HG03521 (cell line): ENCODE results near the gene FGGY.

Source experiments
- ATAC-seq: cut with Tn5 transposase; IDR thresholded peaks from one replicate; pipeline ENCODE4 v1.9.1; 2021; ENCODE audit warnings: mild to moderate bottlenecking, moderate library complexity; ENCODE audit not compliant: unreplicated experiment

The FGGY gene

DNA sequence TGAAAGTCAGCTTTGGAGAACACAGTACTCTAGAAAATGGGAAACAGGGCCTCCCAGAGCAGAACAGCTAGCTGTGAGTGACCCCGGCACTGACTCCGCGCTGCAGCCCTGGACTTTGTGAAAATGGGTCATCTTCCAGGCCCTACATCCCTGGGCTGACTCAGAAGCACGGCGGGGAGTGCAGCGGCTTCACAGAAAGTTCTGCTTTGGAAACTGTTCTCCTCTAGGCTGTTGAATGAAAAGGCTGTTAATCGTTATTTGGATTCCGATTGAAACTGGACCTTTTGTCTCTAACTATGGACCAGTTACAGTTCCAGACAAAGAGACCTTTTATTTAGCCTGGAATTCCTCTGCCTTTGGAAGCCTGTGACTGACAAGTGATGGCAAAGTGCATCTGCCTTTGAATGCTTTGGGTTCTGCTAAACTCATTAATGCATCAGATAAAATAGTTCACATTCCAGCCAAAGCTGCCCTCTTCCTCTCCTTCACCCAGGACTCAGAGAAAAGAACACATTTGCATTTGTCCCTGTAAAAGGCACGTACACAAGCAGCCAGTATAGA, 372.9 kb downstream of the FGGY start:
- no peak for ATAC-seq

DNA sequence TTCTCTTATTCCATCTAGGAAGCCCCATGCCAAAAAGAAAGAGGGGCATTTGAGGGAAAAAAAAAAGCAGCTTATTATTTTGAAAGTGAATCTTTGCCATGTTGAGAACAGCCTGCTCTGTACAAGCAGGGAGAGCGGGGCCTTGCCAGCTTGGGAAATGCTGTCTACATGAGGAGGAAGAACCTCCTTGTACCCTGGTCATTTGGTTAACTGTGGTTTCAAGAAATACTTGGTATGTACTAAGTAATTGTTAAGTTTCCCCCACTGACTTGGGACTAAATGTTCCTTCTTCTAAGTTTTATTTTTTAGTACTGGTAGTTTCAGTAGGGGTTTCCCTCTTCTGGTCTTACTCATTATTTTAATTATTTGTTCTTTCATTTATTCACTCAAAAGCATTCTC, 373.8 kb downstream of the FGGY start:
- no peak for ATAC-seq

DNA sequence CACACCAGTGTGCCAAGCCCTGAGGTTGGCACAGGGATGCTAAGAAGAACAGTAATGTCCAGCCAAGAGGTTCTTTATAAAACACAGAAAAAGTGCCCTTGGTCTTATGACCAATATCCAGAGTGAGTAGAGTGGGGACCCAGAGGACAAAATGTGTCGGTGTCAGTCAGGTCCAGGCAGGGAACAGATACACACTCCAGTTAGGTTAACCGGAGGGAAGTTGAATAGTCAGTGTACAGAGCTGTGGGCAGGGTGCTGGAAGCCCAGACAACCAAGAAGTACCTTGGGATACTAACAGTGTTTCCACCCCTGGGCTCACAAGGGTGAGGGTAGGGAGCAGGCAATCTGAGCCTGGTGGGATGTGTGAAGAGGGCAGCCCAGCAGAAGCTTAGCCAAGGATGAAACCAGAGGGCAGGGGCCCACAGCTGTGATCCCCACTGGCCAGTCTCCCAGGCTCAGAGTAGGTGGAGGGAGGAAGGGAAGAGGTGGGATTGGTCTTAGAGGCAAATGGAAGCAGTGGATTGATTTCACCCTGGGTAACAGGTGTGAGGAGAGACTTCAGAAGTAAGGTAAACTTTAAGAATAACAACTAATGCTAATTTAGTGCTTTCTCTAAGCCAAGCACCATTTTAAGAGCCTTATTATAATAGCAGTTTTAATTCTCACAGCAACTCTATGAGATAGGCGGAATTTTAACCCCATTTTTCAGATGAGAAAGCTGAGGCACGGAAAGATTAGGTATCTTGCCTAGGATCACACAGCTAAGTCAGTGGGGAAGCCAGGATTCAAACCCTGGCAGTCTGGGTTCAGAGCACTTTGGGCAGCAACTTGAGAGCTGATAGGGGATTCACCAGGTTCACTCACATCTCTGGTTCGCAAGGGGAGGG, 374.4 kb downstream of the FGGY start:
- ATAC-seq: no peak

DNA sequence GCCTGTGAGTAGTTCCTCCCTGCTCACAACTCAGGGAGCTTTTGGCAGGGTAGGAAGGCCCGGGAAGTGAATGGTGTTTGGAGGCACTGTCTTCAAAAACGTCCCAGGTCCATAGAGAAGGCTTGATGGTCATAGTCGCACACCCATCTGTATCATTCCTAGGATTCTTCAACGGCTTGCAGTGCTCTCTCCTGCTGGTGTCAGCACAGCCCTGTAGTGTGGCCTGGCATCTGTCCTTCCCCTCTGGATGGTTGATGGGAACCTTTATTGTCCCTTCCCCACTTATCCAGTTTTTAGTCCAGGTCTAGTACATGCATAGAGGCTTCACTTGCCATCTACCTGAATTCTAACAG, 375.0 kb downstream of the FGGY start:
- ATAC-seq: no peak

DNA sequence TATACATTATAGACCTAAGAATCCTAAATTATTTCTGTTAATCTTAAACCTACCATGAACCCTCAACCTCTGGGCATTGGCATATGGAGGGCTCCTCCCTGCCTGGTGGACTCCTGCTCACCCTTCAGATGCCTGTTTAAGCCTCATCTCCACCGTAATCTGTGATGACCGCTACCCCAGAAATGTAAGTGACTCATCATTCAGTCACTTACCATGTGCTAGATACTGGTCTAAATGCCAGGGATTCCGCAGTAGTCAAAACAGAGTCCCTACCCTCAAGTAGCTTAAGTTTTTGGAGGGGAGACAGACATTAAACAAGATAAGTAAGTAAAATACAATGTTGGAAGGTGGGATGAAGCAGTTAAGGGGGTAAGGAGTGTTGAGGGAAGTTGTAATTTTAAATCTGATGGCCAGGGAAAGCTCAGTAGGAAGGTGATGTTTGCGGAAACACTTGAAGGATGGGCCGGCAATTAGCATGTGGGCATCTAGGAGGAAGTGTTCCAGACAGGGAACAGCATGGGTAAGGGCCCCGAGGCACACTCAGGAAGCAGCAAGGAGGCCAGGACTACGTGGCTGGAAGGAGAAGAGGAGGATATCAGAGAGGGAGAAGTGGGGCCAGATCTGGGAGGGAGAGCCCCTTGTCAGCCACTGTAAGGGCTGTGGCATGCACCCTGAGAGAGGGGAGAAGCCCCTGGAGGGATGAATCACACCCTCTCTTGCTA, 376.1 kb downstream of the FGGY start:
- no peak for ATAC-seq

DNA sequence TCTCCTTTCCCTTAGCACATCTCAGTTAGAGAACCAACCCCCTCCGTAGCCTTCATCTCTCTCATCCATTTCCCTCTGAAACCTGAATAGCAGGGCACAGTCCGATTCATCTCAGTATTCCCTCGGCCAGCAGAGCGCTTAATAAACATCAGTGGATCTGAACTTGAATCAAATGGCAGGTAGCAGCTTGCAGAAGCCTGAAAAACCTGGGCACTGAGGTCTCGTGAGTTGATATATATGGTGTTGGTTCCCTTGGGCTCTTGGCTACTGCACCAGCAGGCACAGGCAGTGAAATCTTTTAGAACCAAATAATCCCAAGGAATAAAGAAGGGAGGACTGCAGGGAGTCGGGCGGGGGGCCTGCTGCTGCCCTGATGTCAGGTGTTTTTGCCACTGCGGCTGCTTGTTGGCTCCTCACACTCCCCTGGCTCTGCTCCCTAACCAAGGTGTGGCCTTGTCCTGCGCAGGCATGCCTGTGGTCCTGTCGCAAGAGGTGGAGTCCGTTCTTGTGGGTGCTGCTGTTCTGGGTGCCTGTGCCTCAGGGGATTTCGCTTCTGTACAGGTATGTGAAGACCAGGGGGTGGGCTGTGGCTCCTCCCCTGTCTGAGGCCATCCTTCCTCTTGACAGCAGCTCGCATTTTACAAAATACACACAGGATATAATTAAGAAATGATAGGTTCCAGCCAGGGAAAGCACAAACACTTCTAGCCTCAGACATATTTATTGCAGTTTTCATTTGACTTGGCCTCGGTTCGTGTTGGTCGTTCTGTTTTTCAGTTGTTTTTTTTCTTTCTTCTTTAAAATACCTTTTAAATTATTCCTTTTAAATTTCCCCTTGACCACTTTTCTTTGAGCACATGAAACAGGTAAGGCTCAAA, 376.9 kb downstream of the FGGY start:
- ATAC-seq: no peak

DNA sequence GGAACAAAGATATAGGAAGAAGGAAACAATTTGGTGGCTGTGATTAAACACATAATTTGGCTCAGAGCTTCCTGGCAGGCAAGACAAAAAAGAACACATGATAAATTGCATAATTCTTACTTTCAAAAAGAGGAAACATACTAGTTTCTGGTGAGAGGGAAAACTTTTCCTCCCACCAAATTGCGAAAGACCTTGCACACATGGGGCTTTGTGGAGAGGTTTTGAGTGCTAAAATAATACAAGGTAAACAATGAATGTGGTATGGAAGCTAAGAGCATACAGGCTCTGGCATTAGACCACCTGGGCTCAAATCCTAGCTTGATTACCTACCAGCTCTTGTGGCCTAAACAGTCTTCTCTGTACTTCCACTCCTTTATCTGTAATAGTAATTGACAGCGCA, 377.7 kb downstream of the FGGY start:
- ATAC-seq: no peak

DNA sequence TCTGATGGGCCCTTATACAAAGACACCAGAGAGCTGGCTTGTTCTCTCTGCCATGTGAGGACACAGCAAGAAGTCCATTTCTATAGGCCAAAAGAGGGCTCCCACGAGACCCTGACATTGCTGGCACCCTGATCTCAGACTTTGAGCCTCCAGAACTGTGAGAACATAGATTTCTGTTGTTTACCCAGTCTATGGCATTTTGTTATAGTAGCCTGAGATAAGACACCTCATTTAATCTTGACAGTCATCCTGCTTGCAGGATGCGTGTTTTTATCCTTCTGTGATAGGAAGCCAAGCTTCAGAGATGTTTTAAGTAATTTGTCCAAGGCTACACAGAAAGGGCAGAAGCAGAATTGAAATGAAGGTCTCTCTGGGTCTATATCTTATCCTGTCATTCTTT, 379.0 kb downstream of the FGGY start:
- no peak for ATAC-seq

DNA sequence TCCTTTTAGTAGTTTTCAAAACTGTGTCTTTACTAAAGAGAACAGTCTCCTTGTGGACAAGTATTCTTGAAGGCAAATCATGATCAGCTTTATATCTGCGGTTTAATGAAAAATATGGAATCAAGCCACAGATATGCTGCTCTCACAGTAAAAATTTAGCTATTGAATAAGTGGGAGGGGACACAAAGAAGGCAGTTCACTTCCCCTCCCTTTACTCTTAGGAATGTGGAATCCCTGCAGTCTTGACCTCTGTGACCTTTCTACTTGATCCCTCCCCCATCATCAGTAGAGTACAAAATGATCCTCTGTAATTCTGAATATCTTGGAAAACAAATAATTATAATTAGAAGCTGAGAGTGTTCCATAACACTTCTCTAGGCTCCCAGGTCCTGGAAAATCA, 381.1 kb downstream of the FGGY start:
- ATAC-seq: no peak

DNA sequence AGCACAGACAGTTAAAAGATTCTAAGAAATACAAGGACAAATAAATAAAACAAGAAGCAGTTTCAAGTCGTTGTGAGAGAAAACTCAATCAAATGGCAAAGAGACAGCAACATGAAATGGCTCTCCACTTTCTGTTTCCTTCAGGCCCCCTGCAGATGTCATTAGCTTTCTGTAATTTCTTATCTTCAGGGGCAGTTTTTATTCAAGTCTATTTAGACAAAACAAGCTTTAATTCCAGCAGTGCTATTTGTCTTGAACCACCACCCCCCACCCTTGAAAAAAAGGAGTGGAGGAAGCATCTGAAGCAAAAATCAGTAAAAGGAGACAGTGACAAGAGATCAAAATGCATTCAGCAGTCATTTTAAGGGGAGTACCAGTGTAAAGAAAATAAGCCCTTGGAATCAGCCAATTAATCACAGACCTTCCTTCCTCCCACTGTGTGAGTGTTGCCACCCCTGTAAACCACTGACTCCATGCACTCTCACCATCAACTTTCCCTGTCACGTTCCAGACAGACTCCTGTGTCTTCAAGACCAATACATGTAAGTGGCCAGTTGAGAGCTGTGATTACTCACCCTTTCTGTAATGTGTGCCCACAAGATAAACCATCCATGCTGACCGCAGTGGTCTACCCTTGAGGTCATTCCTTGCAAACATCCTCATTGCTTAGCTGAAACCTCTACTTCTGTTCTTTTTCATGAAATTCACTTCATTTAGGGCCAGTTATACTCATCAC, 381.8 kb downstream of the FGGY start:
- ATAC-seq: no peak

DNA sequence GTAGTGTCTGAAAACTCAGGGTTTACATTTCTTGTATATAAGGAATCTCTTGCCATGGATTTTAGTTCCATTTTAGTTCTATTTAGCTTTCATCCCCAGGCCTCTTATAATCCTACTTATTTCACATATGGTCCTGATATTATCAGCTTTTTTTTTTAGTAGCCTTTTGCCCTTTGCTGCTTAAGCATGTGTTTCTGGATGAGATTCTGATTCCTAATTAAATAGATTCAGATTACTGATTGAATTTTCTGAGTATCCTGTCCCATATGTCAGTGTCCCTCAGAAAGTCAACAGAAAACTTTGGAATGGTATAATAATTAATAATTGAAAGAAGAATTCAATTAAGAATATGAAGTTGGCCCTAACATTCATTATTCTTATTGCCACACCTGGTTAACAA, 383.1 kb downstream of the FGGY start:
- no peak for ATAC-seq

DNA sequence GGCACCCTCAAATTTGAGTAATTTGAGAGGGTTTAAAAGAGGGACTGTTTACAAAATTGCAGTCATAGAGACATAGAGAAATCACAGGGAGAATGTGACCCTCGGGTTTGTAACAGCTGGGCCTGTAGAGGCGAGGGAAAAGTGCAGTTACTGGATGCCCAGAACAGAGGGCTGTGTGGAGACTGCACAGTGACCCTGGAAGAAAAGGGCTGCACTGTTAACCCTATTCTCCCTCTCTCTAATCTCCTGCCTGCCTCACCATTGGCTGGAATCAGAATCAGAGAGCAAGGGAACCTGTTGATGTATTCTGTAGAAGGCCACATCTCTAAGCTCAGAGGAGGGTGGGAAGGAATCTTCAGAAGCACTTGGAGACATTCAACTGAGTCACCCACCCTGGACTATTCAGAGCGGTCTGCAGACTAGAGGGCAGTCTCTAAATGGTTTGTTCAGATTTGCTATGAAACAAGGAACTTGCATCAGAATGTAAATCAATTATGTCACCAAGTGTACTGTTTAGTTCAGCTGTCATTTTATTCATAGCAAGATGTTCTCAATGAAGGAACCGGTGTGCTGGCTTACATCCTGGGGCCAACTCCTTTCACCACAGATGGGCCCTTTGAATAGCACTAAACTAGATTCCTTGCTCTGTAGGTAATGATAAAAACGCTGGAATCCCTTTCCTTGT, 385.6 kb downstream of the FGGY start:
- ATAC-seq: no peak

DNA sequence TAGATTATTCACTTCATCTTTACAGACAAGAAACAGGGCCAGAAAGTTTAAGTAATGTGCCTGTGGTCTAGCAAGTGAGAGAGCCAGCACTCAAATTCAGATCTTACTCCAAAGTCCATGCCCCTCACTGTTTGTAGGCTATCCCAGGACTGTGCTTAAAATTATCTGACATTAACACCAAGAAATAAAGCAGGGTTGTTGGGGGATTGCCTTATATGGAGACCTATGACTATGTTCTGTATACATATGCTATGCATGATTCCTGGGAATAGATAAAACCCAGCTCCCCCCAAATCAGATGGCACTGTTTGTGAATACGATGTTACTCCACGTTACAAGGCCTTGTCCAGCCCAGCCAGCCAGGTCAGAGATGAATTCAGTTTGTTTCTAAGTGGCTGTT, 386.3 kb downstream of the FGGY start:
- ATAC-seq: no peak

DNA sequence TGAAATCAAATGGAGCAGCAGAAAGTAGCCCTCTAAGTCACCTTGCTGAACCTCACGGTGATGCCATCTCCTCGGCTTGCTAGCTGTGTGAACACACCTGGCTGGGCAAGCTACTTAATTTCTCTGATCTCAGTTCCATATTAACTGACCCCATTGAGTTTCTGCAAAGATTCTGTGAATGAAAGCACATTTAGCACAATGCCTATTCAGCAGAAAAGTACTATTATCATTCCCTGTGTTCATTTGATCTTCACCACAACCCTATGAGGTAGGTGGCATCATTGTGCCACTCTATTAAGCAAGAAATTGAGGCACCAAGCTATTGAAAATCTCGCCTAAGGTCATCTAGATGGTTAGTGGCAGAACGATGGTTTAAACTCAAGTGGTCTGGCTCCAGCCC, 387.8 kb downstream of the FGGY start:
- ATAC-seq: no peak

DNA sequence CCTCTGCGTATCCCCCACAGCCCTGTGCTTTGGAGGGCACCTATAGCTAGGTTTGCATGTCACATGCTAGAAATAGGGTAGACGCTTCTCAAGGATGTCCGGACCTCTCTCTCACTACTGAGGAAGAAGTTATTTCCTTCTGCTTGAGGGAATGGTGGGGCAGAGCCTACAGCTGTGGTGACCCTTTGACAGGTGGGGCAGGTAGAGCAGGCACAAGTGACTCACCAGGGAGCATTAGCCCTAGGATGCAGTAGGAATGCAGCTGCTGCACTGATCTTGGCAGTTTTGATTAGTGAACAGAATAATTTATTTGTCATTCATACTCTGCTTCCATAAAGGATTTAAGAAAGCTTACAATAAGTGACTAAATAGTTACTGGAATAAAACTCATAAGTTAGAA, 388.2 kb downstream of the FGGY start:
- no peak for ATAC-seq

DNA sequence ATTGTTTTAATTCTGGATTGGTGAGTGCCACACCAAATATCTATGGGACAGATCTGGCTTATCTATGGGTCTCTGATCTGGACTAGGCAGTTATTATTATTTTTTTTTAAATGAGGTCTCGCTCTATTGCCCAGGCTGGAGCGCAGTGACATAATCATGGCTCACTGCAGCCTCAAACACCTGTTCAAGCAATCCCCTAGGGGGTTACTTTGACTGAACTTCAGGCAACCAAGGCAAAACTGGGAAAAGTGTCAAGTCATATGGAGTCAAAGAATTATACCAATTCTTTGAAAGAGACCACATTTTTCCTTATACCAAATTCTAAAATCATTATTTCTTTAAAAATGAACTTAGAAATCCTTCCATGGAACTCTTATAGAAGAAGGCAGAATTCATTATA, 388.8 kb downstream of the FGGY start:
- no peak for ATAC-seq

DNA sequence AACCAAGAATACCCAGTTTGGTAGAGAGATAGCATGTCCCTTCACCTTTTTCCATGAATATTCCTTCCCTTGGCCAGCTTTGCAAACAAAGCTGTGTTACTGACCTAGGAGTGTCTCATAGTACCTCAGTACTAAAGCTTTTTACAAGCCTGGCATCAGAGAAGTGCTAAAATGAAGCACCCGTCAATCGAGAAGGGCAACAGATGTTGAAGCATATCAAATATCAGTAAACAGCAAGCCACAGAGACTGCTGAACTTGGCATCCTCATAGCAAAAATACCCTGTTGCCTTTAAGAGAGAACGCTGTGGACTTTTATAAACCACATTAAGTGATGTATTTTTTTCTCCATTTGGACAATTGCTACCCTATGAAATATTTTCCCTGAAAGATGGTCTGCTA, 389.3 kb downstream of the FGGY start:
- no peak for ATAC-seq

DNA sequence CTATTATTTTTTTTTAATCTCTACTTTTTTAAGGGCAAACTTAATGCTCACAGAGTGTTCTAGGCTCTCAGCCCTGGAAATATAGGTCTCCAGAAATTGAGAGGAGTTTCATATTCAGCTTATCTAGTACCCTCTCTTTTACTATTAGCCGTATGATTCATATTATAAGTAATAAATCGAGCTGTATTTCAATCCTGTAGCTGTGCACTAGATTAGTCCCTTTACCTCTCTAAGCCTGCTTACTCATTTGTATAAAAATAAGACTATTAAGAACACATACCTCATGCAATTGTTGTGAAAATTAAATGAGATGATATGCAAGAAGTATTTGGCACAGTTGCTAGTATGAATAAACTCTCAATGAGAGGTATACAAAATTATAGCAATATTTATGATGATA, 389.7 kb downstream of the FGGY start:
- no peak for ATAC-seq

DNA sequence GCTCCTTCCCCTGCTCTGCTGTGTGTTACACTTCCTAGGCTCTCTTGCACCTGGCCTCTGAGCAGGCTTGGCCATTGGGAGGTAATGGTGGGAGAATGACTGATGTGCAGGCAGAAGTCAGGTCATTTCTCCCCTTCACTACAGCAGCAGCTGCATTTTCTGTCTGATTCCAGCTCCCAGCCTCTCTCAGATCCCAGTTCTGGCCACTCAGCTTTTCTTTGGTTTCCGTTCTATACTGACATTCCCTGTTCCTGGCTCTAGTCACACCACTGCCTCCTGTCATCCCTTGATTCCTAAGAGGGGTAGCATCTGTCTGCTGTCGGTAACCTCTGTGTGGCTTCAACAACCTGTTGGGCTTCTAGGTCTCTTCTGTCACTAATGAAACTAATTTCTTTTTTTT, 390.2 kb downstream of the FGGY start:
- no peak for ATAC-seq

DNA sequence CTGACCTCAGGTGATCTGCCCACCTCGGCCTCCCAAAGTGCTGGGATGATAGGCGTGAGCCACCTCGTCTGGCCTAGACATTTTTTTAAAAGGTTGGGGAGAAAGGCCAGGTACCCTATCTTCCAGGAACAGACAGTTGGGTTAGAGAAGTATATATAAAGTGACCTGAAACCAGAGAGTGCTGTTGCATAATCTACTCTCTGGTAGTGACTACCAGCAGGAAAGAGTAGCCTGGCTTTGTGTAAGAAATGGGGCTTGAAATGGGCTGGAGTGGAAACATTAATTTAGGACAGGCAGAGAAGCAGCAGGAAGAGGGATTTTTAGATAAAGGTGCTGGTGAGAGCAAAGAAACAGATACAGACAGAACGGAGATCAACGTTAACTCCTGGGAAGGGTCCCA, 392.1 kb downstream of the FGGY start:
- no peak for ATAC-seq
